KMS-11 (cell line): Measurements from ENCODE around the gene TMIGD2.

Experiments
- H2AFZ ChIP-seq: fragments of 200-600 bp; sonication (generic); 2 replicates; pipeline ENCODE4 v1.6.1; 2016; ENCODE audit warnings: antibody characterized with exemption, mixed run types, low read depth
- H3K27ac ChIP-seq: fragments of 200-600 bp; sonication (generic); 2 replicates; pipeline ENCODE4 v1.6.1; 2016; ENCODE audit warnings: mild to moderate bottlenecking, mixed run types
- H3K27me3 ChIP-seq: fragments of 200-600 bp; sonication (generic); 2 replicates; pipeline ENCODE4 v1.6.1; 2017; ENCODE audit warnings: mild to moderate bottlenecking, low read depth, mixed run types, moderate library complexity; ENCODE audit not compliant: insufficient read depth
- H3K36me3 ChIP-seq: fragments of 200-600 bp; sonication (generic); 2 replicates; pipeline ENCODE4 v1.6.1; 2017; ENCODE audit warnings: mild to moderate bottlenecking, mixed run types; ENCODE audit not compliant: insufficient read depth
- H3K4me1 ChIP-seq: fragments of 200-600 bp; sonication (generic); 2 replicates; pipeline ENCODE4 v1.6.1; 2016; ENCODE audit warnings: mild to moderate bottlenecking, low read depth, mixed run types; ENCODE audit not compliant: poor library complexity, severe bottlenecking
- H3K4me2 ChIP-seq: fragments of 200-600 bp; sonication (generic); 2 replicates; pipeline ENCODE4 v1.7.0; 2016; ENCODE audit warnings: mild to moderate bottlenecking, mixed run types
- H3K4me3 ChIP-seq: fragments of 200-600 bp; sonication (generic); IDR thresholded peaks from 2 replicates; pipeline ENCODE4 v1.6.1; 2017; ENCODE audit warnings: low read depth, low read length, mixed read lengths; ENCODE audit not compliant: insufficient read depth
- H3K79me2 ChIP-seq: fragments of 200-600 bp; sonication (generic); 2 replicates; pipeline ENCODE4 v1.6.1; 2016; ENCODE audit warnings: low read depth, mixed run types; ENCODE audit not compliant: insufficient read depth
- H3K9ac ChIP-seq: fragments of 200-600 bp; sonication (generic); 2 replicates; pipeline ENCODE4 v1.6.1; 2016; ENCODE audit warnings: mild to moderate bottlenecking, mixed run types
- H4K20me1 ChIP-seq: fragments of 200-600 bp; sonication (generic); 2 replicates; pipeline ENCODE4 v1.6.1; 2016; ENCODE audit warnings: mild to moderate bottlenecking, mixed run types; ENCODE audit not compliant: insufficient read depth
- CTCF ChIP-seq: fragments of 200-600 bp; sonication (generic); conservative IDR thresholded peaks from 2 replicates; pipeline ENCODE4 v1.6.1; 2017; ENCODE audit warnings: low read depth, mild to moderate bottlenecking, antibody characterized with exemption, low read length, moderate library complexity, mixed read lengths

The TMIGD2 gene

GRCh38 chr19:4284974-4285373 lies 17.2 kb downstream of the TMIGD2 start:
- H3K4me1 ChIP-seq, result no peaks in the 10 kb centered on the region

DNA sequence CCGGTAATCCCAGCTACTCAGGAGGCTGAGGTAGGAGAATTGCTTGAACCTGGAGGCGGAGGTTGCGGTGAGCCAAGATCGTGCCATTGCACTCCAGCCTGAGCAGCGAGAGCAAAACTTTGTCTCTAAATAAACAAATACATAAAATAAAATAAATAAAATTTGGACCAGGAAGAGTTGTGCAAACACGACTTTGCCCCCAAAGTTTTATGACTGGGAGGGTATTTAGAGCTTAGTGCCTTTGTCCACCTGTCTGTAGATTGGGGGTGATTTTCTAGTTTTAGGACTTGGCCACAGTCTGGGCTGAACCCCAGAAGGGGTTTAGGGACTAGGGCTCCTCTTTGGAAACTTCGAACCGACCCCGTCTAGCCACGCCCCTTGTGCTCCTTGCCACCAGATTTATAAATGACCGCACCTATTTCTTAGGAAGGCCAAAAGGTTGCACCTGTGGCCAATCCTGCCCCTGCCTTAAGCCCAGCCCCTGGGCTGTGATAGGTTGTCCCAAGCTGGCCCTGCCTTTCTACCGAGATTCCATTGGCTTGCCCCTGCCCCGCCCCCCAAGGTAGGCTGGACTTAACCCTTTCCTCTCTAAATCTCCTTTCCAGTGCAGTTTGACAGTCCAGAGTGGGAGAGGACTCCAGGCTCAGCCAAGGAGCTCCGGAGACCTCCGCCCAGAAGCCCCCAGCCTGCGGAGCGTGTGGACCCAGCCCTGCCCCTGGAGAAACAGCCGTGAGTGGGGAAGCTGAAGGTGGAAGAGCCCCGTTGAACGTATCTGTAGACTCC lies 17.8 kb downstream of the TMIGD2 start:
- Histone ChIP-seq H3K27me3 (peaks cover 81% of the 10 kb centered on the region), H2AFZ (no peak overlapping the region), H3K4me3 (no peak overlapping the region), H3K4me1 (no peaks in the 10 kb centered on the region), H3K36me3 (no peaks in the 10 kb centered on the region), H3K27ac (no peak overlapping the region), H3K4me2 (no peak overlapping the region), H4K20me1 (no peaks in the 10 kb centered on the region), H3K9ac (no peak overlapping the region), H3K79me2 (no peaks in the 10 kb centered on the region)
- TF ChIP-seq CTCF, result no peak

More at GRCh38 chr19:4284974-4285373, 17.2 kb downstream of the TMIGD2 start:
- Histone ChIP-seq H3K27me3 (peaks cover 79% of the 10 kb centered on the region), H3K36me3 (no peaks in the 10 kb centered on the region), H3K4me3 (no peak overlapping the region), H2AFZ (no peak overlapping the region), H3K27ac (no peak overlapping the region), H3K79me2 (no peaks in the 10 kb centered on the region), H3K9ac (no peak overlapping the region), H3K4me2 (no peak overlapping the region), H4K20me1 (no peaks in the 10 kb centered on the region)
- TF ChIP-seq CTCF, result no peak

DNA sequence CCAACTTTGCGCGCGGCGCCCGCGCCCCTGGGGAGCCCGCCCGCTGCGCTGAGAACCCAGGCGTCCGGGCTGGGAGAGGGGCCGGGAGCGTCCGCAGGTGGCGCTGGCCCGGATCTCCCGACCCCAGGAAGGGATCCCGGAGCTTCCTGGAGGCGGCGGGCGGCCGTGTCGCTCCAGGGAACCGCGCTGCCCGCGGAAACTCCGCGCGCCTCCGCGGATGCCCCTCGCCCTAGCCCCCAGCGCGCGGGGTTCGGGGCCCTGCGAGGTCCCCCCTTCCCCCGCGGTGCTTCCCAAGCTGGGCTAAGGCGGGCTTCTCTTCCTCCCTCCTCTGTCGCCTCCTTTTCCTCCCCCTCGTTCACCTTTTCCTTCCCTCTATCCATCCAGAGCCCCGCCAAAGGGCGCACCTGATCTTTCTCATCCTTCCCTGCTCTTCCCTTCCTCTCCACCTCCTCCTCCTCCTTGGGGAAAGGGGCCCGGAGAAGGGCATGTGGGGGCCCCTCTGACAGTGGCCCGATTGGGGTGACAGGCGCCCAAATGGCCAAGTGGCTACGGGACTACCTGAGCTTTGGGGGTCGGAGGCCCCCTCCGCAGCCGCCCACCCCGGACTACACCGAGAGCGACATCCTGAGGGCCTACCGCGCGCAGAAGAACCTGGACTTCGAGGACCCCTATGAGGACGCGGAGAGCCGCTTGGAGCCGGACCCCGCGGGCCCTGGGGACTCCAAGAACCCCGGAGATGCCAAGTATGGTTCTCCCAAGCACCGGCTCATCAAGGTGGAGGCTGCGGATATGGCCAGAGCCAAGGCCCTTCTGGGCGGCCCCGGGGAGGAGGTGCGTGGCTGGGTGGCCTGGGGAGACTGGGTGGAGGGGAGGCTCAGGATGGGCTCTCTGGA lies 22.4 kb downstream of the TMIGD2 start:
- Histone ChIP-seq H2AFZ (no peak overlapping the region), H3K27me3 (peaks cover 67% of the 10 kb centered on the region), H4K20me1 (no peaks in the 10 kb centered on the region), H3K27ac (no peak overlapping the region), H3K9ac (no peak overlapping the region), H3K79me2 (no peaks in the 10 kb centered on the region), H3K4me1 (no peaks in the 10 kb centered on the region), H3K4me3 (no peak overlapping the region), H3K36me3 (no peaks in the 10 kb centered on the region), H3K4me2 (no peak overlapping the region)
- TF ChIP-seq CTCF, result no peak

DNA sequence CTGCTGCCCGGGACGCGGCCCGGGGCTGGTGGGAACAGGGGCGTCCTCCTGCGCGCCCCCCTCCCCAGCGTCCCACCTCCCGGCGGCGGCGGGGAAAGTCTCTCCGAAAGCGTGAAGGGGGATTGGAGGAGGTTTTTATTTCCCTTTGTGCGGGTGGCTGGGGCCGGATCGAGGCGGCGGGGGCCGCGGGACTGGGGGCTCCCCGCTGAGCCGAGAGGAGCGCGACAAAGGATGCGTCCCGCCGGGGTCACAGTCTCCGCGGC lies 23.0 kb downstream of the TMIGD2 start:
- no peak overlapping the region for H2AFZ ChIP-seq
- no peak overlapping the region for H3K9ac ChIP-seq
- H3K27me3 ChIP-seq, result peaks cover 62% of the 10 kb centered on the region
- H3K4me3 ChIP-seq, result no peak overlapping the region
- H4K20me1 ChIP-seq, result no peaks in the 10 kb centered on the region
- no peaks in the 10 kb centered on the region for H3K4me1 ChIP-seq
- TF ChIP-seq CTCF, result no peak
- no peaks in the 10 kb centered on the region for H3K79me2 ChIP-seq
- no peak overlapping the region for H3K27ac ChIP-seq
- no peaks in the 10 kb centered on the region for H3K36me3 ChIP-seq
- H3K4me2 ChIP-seq, result no peak overlapping the region
